ENCODE data around the gene SNTG2.
"Not testable (repeated sequence)": the region's sequence is repeated elsewhere in the genome, so short reads cannot be mapped to it uniquely, and the experiment has no call there.

SNTG2 gene

DNA sequence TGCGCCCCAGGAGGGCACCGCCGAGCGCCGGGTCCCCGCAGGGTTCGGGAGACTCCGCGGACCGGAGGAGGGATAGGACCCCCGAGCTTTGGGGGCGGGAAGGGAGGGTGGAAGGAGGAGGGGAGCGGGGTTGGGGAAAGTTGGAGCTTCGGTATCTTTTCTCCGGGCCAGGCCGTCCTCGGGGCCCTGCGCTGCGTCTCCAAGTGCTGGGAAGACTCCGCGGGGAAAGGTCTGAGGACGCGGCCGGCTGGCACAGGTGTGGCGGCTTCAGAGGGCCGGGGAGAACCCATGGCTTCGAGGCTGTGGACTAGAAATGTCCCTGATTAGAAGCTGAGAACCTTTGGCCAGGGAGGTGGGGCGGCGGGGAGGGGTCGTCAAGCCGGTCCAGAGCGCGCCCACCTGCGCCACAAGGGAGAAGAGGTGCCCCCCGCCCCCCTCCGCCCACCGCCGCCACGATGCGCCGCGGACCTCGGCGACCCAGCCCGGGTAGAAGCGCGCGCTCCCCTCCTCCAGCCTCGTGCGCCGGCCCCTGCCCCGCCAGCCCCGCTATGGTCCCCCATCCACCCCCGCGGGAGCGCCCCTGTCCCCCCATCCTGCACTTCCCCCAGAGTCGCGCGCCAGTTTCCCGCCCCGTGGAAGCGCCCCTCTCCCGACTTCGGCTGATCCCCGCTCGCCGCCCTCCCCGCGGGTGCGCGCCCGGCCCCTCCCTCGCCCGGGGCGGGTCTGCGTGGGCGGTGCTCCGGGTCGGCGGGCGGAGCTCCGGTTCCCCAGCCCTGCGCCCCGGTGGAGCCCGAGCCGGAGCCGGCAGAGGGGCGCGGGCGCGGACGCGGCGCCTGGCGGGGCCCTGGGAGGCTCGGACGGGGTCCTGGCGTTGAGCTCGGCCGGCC lies at the start of gene SNTG2:
TSS of gene SNTG2 (plus strand) at position 770 of the 887 bp plus-strand sequence. CDS start 148 bp downstream, outside the sequence.
- peak in 1 of 3 donors; percentile 41 for DNase-seq (ENCODE audit: low read depth in 3 of 3)

DNA sequence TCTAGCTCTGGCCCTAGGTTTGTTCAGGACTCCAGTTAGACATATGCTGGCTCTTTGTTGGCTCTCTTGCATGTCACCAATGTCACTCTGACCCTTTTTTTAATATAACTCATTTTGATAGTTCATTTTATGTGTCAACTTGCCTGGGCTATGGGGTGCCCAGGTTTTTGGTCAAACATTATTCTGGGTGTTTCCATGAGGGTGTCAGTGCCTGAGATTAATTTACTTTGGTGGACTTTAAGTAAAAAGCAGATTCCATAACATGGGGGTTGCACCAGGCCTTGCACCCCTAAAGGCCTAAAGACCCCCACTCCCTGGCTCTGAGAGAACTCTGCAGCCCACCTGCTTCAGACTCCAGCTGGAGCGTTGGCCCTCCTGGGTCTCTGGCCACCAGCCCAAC lies 48.1 kb upstream of the SNTG2 start:
- no peak for DNase-seq (ENCODE audit: low read depth in 3 of 3)

DNA sequence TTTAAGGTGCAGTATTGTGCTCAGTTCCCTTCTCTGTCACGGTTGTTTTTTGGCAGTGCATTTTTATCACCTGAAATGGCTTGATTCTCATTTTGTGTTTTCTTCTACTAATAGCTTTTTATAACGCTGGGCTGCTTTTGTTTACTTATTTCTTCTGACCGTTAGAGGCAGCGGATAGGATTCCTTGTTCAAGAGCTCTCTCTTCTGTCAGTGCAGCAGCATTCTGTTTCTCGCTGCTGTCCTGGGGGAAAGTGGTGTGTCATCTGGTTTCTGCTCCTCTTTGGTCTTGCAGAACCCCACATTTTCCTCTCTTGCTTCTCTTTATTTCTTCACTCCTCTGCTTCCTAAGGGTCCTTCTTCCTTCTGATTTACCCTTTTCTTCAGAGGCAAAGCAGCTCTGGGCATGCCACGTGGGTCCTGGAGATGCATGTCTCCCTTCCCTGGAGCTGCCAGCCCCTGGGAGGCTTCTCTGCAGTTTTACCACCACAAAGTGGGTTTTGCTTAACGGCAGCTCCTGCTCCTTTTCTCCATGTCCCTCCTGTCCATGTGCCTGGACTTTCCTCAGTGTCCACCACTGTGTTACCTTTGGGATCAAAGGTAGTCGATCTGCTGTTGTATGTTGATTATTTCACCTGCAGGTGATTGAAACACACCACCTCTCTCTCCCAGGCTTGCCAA lies 47.3 kb upstream of the SNTG2 start:
- DNase-seq (ENCODE audit: low read depth in 3 of 3), result no peak

DNA sequence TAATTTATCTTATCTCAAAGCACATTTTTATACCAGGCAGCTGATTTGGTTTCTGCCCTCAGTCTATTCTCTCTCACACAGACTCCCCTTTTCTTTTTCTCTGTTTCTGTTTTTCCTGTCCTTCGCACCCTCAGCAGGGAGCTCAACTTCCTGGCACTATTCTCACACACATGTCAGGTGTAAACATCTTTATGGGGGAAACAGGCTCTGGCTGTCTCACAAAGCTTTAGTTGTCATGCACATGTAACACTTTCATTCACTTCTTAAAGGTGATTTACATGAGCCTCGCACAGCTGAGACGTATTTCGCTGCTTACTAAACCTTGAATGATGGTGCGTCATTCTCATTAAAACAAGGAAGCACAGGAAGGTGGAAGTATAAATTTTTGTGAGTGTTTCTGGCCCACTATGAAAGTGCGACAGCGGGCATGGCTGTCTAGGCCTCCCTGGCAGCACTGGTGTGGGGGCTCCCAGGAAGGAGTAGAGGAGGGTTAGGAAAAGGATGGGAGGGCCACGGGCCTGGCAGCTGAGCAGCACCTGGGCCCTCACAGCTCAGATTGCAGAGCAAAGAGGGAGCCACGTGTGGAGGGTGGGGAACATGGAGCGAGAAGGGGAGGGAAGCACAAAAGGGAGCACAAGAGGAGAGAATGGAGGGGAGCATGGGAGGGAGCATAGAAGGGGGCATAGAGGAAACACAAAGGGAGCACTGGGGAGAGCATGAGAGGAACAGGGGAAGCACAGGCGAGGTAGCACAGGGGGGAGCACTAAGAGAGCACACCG lies 46.2 kb upstream of the SNTG2 start:
- no peak for DNase-seq (ENCODE audit: low read depth in 3 of 3)

DNA sequence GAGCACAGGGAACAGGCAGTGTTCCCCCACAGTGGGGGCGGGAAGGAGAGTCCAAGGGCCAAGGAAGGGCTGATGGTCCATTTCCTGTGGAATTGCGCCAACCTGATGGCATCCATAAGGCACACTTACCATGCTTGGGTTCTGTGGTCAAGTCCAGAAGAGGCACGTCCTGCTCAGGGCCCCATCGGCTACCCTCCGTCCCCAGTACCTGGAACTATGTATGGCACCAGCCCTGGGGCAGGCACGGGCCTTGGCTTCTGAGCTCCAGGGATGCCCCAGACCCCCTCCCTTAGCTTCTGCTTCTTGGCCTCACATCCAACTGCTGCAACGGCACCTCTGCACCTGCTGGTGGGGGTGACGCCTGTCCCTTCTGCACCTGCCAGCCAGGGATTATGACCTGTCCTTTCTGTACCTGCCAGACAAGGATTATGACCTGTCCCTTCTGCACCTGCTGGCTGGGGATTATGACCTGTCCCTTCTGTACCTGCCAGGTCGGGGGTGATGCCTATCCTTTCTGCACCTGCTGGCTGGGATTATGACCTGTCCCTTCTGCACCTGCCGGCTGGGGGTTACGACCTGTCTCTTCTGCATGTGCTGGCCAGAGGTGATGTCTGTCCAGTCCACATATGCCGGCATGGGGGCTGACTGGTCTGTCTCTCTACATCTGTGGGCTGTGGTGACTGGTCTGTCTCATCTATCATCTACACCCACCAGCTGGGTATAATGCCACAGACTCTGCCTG lies 45.4 kb upstream of the SNTG2 start:
- no peak for DNase-seq (ENCODE audit: low read depth in 3 of 3)

DNA sequence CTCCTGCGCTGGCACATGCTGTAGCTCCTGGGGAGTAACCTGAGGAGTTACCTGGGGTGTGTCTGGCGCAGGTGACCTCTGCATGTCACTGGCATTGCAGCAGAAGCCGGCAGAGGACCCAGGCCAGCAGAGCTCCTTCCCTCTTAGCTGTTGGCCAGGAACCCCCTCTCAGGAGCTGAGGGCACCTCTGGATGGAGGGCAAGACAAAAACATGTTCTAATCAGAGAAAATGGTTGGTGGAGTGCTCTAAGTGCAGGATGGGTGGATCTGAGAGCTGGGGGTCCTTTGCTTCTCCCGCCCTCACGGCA lies 44.9 kb upstream of the SNTG2 start:
- no peak for DNase-seq (ENCODE audit: low read depth in 3 of 3)

DNA sequence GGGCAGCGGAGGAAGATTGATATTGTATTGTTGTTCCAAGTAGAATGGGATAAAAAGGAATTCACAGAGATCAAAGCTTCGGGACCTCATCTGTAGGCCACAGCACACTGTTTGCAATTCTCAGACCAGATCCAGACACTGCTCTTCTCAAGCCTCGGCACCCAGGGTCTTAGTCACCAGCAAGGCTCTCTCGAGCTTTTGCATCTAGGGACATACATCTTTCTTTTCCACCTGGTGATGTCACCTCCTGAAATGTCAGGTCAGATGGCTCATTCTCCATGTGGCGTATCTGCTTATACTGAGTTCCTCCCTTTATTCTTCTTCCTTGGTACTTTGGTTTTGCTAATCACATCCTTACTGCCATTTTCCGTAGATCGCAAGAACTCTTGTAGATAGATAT lies 42.9 kb upstream of the SNTG2 start:
- DNase-seq (ENCODE audit: low read depth in 3 of 3), result no peak

DNA sequence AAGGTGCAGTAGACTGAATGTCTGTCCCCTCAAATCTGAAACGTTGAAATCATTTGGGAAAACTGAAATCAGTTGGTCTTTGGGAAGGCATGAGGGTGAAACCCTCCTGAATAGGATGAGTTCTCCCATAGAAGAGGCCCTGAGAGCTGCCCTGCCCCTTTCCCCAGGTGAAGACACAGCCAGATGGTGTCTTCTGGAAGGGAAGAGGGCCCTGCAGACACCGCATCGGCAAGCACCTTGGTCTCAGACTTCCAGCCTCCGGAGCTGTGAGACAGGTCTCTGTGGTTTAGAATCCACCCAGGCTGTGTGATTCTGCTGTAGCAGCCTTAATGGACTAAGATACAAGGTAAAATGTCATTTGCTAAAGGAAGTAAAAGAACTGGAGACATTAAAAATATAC lies 42.1 kb upstream of the SNTG2 start:
- no peak for DNase-seq (ENCODE audit: low read depth in 3 of 3)

DNA sequence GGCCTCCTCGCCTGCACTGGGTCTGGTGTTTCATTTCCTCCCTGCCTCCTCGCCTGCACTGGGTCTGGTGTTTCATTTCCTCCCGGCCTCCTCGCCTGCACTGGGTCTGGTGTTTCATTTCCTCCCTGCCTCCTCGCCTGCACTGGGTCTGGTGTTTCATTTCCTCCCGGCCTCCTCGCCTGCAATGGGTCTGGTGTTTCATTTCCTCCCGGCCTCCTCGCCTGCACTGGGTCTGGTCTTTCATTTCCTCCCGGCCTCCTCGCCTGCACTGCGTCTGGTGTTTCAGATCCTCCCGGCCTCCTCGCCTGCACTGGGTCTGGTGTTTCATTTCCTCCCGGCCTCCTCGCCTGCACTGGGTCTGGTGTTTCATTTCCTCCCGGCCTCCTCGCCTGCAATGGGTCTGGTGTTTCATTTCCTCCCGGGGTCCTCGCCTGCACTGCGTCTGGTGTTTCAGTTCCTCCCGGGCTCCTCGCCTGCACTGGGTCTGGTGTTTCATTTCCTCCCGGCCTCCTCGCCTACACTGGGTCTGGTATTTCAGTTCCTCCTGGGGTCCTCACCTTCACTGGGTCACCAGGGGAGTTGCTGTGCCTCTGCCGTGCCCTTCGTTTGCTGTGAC lies 40.8 kb upstream of the SNTG2 start:
- DNase-seq (ENCODE audit: low read depth in 3 of 3), result not testable (repeated sequence)

DNA sequence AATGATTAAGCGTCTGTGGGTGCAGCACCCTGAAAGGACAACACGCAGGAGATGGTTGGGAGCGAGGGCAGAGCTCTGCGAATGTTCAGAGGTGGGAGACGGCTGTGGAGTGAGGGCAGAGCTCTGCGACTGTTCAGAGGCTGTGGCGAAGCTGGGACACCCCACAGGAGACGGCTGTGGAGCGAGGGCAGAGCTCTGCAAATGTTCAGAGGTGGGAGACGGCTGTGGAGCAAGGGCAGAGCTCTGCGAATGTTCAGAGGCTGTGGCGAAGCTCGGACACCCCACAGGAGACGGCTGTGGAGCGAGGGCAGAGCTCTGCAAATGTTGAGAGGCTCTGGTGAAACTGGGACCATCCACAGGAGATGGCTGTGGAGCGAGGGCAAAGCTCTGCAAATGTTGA lies 40.0 kb upstream of the SNTG2 start:
- no peak for DNase-seq (ENCODE audit: low read depth in 3 of 3)

DNA sequence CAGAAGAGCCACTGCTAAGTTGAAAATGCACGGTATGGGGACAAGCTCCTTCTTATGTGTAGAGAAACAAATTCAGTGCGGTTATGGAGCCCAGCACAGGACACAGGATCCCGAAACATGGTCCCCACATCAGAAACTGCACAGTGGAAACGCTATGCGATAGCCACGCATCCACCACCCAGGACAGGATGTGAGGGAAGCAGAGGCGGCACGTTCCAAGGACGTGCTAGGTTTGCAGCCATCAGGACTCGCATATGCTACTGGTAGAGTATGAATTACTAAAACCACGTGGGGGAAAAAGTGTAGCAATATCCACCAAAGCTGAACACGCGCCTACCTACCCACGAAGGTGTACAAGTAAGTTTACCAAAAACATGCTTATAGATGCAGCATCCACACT lies 34.7 kb upstream of the SNTG2 start:
- DNase-seq (ENCODE audit: low read depth in 3 of 3), result no peak

DNA sequence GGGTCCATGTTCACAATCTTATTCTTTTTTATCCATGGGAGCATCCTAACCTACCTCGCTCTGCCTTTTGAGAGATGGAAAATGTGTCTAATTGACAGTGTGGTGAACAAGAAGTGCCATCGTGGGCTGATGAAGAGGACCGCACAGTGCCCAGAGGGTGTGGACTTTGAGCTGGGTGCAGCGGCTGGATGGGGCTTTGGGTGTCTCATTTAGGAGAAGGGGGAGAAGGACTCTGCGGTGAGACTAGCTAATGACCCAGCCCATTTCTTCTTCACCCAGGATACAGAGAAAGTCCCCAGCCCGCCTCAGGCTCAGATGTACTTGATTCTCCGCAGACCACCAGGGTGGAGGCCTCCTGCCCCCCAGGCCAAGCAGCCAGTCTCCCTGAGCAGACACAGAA lies 33.7 kb upstream of the SNTG2 start:
- no peak for DNase-seq (ENCODE audit: low read depth in 3 of 3)

DNA sequence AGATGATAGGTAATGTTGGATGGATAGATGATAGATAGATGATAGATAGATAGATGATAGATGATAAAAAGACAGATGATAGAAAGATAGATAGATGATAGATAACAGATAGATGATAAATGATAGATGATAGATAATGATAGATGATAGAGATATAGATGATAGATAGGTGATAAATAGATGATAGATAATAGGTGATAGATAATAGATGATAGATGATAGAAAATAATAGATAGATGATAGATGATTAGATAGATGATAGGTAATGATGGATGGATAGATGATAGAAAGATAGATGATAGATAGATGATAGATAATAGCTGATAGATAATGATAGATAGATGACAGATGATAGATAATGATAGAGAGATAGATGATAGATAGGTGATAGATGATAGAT lies 31.0 kb upstream of the SNTG2 start:
- DNase-seq (ENCODE audit: low read depth in 3 of 3), result no peak

DNA sequence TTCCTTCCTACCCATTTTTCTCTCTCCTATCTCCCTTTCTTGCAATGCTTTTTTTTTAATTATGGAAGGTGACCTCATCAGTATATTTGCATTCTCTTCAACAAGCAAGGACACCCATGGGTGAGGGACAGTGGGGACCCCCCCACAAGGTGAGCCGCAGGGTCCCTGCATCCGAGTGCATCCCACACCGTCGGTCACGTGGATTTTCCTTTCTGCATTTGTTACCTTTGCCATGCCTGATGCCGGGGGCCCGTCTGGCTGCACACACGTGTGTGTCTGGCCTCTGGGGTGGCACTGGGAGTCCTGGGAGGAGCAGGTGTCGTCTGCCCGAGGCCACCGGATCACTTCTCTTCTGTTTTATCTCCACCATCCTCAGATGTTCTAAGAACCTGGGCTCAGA lies 30.1 kb upstream of the SNTG2 start:
- no peak for DNase-seq (ENCODE audit: low read depth in 3 of 3)

DNA sequence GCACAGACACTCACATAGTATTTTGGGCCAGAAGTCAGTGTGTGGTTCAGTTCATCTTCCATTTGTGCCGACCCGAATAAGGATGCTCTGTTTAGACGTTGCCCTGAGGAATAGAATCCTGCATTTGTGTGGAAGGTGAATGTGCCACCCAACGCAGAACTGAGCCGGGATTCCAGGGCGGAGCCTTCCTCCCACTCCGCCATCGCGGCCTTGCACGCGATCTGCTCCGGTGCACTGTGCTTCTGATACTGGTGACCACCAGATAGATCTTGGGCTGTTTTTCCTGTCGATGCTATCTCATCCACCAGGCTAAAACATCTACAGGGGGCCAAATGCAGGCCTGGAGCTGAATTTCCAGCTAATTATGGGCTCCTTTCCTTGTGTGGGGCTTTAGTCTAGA lies 29.6 kb upstream of the SNTG2 start:
- no peak for DNase-seq (ENCODE audit: low read depth in 3 of 3)

DNA sequence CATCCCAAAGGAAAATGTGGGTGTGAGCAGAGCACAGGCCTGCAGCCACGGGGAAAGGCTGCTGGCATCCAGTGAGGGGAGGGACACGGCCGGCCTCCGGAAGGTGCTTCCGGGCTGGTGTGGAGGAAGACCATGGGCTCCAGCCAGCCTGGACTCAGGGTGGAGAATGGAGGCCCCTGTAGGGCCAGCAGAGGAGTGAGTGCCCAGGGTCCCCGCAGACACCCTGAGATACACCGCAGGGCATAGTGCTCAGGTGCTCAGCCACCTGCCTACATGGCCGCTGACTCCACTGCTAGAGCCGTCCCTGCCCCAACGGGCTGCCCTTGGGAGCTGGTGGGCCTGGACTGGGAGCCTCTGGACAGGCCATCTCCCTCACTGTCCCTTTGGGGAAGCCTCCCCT lies 28.5 kb upstream of the SNTG2 start:
- no peak for DNase-seq (ENCODE audit: low read depth in 3 of 3)

DNA sequence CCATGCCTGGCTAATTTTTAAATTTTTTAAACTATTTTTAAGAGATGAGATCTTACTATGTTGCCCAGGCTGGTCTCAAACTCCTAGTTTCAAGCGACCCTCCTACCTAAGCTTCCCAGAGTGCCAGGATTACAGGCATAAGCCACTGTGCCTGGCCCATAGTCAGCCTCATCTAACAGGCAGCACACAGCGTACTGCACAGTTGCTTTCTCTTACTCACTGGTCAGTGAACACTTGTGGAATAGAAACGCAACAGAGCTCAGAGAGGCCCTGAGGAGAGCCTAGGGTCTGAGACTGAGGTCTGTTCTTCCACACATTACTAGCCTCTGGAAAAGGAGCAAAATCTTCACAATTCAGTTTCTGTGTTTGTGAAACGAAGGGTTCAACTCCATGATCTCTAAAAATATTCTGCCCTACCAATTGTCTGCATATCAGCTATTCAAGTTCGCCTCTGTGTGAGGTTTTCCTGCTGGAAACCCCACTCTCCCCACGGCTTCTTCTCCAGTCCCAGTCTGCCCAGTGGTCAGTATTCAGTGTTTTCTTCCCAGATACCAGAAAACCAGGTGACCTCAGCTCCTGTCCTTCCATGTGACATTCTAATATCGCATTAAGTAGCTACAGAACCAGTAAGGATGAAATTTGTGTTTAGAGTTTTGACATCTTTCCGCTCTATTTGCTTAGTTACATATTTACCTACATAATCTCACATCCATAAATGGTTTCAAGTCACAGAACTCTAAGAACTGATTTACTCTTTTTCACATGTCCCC lies 26.6 kb upstream of the SNTG2 start:
- DNase-seq (ENCODE audit: low read depth in 3 of 3), result no peak

DNA sequence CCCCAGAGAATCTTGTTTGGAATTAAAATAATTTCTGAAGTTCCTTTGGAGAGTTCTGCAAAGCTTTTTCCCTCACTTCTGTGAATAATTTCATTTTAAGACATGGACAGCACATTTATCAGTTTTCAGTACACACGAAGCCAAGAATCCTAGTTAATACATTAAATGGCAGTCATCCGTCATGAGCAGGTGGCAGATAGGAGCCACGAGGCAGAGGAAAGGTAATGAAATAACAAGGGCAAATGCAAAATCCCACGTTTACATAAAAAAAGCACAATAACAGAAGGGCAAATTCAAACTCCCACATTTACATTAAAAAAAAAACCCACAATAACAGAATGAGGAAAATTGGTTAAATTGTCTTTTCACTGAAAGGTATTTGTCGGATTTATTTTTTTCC lies 25.9 kb upstream of the SNTG2 start:
- DNase-seq (ENCODE audit: low read depth in 3 of 3), result no peak

DNA sequence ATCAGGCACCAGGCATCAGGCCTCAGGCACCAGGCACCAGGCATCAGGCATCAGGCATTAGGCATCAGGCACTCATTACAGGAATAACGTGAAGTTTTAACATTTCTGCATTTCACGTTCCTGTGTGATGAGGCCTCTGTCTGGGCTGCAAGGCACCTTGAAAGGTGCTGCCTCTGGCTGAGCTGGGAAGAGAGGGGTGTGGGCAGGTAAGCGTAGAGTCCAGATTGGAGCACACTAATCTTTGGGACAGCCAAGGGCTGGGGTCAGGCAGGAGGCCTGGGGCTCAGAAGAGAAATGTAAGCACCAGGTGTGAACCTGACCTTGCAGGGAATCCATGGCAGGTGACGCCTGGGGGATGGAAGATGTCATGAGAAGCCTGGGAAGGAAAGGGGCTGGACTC lies 25.3 kb upstream of the SNTG2 start:
- DNase-seq (ENCODE audit: low read depth in 3 of 3), result no peak

DNA sequence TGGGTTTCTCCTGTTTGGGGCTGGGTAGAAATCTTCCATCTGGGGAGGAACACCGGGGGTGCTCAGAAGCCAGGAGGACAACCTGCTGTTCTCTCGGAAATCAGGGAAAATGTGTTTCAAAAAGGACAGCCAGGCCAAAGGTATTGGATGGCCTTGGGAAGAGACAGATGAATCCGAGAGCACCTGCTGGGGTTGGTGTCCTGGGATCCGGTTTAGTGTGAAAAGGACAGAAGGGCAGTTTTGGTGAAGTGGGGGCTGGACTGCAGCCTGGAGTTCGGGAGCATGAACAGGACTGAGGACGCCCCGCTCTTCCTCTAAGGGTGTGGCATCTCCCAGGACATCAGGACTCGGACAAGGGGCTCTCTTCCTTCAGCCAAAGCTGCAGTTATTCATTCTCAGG lies 24.9 kb upstream of the SNTG2 start:
- DNase-seq (ENCODE audit: low read depth in 3 of 3), result no peak

DNA sequence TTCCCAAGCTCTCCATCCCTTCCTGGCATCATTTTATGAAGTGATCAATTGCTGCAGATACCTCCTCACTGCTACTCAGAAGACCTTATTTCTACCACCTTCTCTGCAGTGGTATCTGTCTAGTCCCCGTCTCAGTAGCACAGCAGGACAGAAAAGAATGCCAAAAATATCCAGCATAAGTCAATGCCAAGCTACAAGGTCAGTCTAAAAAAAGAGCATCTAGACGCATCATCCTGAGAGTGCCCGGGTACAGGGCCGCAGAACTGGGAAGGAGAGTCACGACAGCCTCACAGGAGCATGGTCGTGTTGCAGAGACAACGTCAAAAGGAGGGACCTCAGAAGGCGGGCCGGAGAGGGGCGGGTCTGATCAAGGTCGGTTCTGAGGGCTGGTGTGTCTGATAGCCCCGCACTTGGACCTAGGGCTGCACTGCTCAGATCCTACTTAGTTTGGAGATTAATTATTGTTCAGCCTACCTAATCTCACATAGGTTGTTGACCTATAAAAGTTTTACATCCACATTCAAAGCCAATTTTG lies 24.3 kb upstream of the SNTG2 start:
- no peak for DNase-seq (ENCODE audit: low read depth in 3 of 3)
